HFF-Myc (cell line): Measurements from ENCODE around the gene TANGO2.

Experiments
- DNase-seq: peaks from one replicate; pipeline ENCODE4 v3.0.0-alpha.2; 2011; ENCODE audit warnings: low read depth; ENCODE audit errors: extremely low read depth
- H3K4me3 ChIP-seq: replicated peaks from 2 replicates; pipeline ENCODE4 v1.5.1; 2011; ENCODE audit warnings: low read depth, mild to moderate bottlenecking, control low read depth, low read length
- TF ChIP-seq, protein P1 (sequence below): IDR thresholded peaks from 2 replicates; pipeline ENCODE4 v1.5.1; 2012; ENCODE audit warnings: mild to moderate bottlenecking, low read depth, low read length, control low read depth; ENCODE audit errors: missing control alignments

Gene TANGO2

DNA sequence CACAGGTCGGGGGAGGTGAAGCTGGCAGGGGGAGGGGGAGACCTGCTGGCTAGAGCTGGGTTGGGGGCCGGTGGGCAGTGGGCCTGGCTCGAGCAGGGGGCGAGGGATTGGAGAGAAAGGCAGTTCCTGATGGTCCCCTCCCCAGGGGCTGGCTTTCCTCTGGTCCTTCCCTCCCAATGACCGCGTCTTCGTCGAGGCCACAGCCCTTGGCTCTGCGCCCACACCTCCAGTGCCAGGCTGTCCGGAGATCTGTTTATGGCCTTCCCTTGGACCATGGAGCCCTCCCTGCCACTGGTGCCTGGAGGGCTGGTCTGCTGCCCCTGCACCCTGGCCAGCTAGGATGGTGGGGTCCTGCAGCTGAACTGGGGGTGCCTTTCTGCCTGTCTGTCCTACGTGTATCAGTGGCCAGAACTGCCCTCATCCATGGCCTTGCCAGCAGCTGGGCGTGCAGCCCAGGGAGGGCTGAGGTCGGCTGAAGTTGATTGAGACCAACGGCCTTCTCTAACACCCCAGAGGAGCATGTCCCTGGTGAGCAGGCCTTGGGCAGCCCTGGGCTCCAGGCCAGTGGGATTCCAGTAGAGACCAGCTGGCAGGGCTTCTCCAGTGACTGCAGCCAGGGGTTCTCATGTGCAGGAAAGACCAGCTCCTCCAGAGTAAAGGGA lies 12.3 kb downstream of the TANGO2 start:
- DNase-seq = no peak
- TF ChIP-seq, protein P1, sequence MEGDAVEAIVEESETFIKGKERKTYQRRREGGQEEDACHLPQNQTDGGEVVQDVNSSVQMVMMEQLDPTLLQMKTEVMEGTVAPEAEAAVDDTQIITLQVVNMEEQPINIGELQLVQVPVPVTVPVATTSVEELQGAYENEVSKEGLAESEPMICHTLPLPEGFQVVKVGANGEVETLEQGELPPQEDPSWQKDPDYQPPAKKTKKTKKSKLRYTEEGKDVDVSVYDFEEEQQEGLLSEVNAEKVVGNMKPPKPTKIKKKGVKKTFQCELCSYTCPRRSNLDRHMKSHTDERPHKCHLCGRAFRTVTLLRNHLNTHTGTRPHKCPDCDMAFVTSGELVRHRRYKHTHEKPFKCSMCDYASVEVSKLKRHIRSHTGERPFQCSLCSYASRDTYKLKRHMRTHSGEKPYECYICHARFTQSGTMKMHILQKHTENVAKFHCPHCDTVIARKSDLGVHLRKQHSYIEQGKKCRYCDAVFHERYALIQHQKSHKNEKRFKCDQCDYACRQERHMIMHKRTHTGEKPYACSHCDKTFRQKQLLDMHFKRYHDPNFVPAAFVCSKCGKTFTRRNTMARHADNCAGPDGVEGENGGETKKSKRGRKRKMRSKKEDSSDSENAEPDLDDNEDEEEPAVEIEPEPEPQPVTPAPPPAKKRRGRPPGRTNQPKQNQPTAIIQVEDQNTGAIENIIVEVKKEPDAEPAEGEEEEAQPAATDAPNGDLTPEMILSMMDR = no peak
- no peak overlapping the region for H3K4me3 ChIP-seq

DNA sequence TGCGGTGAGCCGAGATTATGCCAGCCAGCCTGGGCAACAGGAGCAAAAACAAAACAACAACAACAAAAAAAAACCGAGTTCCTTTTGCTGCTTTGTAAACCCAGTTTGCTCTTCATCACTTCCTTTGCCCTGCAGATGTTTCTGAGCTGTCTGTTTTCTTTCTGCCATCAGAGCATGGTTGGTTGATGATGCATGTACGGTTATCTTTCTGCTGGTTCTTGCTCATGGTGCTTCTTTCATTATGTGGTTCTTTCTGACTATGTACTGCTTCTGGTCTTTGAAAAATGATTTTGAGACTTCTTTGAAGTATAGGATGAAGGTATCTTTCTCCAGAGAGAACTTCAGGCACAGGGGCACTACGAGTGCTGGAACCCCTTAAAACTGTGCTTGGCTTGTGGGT lies 13.2 kb downstream of the TANGO2 start:
- DNase-seq = no peak
- TF ChIP-seq, protein P1 = no peak
- no peak overlapping the region for H3K4me3 ChIP-seq

DNA sequence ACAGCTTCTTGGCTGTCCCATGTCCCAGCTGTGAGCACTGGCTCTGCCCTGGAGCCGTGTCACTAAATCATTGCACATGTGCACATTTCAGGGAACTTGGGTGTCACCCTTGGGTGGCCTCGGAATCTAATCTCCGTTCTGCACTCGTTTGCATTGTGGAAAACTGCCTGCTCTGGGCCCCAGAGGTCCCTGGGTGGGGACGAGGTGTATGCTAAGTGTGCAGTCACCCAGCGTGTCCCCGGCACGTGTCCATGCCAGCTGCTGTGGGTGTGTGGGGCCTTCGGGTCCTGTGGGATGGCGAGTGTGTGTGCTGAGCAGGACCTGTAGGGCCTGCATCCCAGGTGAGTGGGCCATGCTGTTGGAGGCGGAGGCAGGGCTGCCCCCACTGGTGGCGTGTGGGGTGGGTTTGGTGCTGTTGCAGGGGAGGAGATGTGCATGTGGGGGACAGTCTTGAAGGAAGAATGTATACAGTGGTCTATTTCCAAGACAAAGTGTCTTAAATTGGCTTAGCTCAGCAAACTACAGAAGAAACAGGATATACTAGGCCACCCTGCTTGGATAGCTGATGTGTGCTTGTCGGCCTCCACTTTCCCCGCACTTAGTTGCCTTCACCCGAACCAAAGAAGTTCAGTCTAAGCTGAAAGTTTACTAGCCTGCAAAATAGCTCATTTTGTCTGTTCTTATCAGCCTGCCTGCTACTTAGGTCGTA lies 14.6 kb downstream of the TANGO2 start:
- no peak overlapping the region for H3K4me3 ChIP-seq
- TF ChIP-seq, protein P1 = no peak
- DNase-seq = no peak

DNA sequence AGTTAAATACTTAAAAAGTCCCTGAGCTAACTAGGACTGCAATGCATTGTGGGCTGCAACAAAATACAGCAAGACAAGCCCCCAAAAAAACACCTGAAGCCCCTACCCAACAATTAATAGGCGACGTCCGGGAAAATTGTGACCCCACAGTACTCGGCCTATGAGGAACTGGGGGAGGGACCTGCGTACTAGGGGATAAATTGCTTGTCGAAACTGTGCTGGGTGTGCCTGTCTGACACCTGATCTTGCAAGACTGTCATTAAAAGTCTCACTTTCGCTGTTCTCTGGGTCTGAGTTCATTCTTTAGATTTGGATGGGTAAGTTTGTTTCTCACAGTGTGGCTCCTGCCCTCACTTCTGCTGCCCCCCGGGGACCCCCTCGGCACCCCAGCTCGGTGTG lies 15.2 kb downstream of the TANGO2 start:
- no peak overlapping the region for H3K4me3 ChIP-seq
- no peak for DNase-seq

DNA sequence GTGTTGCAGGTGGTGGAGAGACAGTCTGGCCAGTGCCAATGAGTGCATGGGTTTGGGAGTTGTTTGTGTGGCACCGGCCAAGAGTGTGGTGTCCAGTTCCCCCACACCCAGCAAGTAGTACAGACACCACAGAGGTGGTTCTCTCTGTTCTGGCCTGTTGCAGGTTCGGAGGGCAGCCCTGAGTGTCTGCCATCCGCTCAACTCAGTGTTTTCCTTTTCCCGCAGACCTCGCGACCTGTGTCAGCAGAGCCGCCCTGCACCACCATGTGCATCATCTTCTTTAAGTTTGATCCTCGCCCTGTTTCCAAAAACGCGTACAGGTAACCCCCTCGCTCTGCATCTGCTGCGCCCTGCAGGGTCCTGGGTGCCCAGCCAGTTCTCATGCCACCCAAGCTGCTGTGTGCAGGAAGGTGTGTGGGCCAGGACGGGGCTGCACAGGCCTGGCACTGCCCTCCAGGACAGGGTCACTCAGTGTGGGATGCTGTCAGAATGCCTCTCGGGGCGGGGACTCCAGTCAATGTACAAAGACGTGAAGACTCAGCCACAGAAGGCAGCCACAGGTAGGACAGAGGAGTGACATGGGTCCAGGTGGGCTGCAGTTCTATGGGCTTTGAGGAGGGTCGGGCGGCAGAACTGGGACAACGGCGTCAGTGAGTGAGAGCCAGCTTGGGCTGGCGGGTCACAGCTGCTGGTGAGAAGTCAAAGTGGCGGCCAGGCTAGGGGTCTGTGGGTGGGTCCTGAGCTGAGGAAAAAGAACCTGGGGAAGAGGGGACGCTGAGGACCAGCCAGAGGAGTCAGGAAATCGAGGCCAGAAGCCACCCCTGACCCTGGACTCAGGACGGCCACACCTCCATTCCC lies 15.9 kb downstream of the TANGO2 start:
- TF ChIP-seq, protein P1 = no peak
- no peak overlapping the region for H3K4me3 ChIP-seq
- DNase-seq = no peak

More for the DNA sequence above, 15.2 kb downstream of the TANGO2 start:
- TF ChIP-seq, protein P1 = no peak

DNA sequence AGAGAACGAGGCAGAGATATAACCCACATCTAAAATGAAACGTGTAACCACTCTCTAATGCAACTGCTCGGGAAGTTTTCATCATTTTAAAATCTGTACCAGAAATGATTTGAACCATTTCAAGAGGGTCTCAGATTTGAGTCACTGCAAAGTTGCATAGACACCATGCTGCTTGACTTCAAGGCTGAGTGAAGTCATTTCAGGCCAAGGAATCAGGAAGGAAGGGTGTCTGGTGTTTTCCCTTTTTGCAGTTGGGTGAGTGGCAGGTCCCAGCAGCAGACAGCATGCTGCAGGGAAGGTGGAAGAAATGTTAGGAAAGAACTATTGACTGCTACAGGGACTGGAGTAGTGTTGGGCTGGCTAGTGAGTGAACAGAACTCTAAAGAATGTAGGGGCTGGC lies 16.5 kb downstream of the TANGO2 start:
- DNase-seq = no peak
- H3K4me3 ChIP-seq = no peak overlapping the region
- TF ChIP-seq, protein P1 = no peak
